Measurements from ENCODE around the gene ZBTB20.

Gene ZBTB20

GRCh38 chr3:114567771-114568170 is 579.3 kb downstream of the ZBTB20 start:
- DNase-seq (ENCODE audit: low read depth, low spot score), result no peak
- ChIA-PET POLR2A (no interaction called here), CTCF (interaction anchor here (1.9 kb wide), 1 partner anchor 41 kb away, joined by 5 read pairs; no protein-coding TSS in a partner anchor)

GRCh38 chr3:114566767-114567166 is 580.3 kb downstream of the ZBTB20 start:
- no peak overlapping the region for H3K4me3 ChIP-seq (ENCODE audit: low read depth, low read length)
- no peak for TF ChIP-seq CTCF (IDR thresholded peaks at IDR 0.05; ENCODE audit: insufficient read depth, low read length, missing control alignments)
- no peak for DNase-seq (ENCODE audit: low read depth, low spot score)
- POLR2A ChIA-PET, result no interaction called here
- CTCF ChIA-PET, result interaction anchor here (1.9 kb wide), 1 partner anchor 40 kb away, joined by 5 read pairs; no protein-coding TSS in a partner anchor

More at GRCh38 chr3:114567771-114568170, 579.3 kb downstream of the ZBTB20 start:
- no peak overlapping the region for H3K4me3 ChIP-seq (ENCODE audit: low read depth, low read length)
- TF ChIP-seq CTCF (IDR thresholded peaks at IDR 0.05; ENCODE audit: insufficient read depth, low read length, missing control alignments), result no peak

GRCh38 chr3:114566162-114566755 is 580.8 kb downstream of the ZBTB20 start:
- ChIA-PET POLR2A (no interaction called here), CTCF (interaction anchor here (0.7 kb wide), 1 partner anchor 183 kb away, joined by 3 read pairs; no protein-coding TSS in a partner anchor)
- no peak for DNase-seq (ENCODE audit: low read depth, low spot score)
- no peak for TF ChIP-seq CTCF (IDR thresholded peaks at IDR 0.05; ENCODE audit: insufficient read depth, low read length, missing control alignments)
- no peak overlapping the region for H3K4me3 ChIP-seq (ENCODE audit: low read depth, low read length)

GRCh38 chr3:114565216-114565615 is 581.9 kb downstream of the ZBTB20 start:
- no peak for DNase-seq (ENCODE audit: low read depth, low spot score)
- no peak for TF ChIP-seq CTCF (IDR thresholded peaks at IDR 0.05; ENCODE audit: insufficient read depth, low read length, missing control alignments)
- POLR2A ChIA-PET, result no interaction called here
- H3K4me3 ChIP-seq (ENCODE audit: low read depth, low read length), result no peak overlapping the region
- CTCF ChIA-PET, result no interaction called here

- no peak overlapping the region for H3K4me3 ChIP-seq (ENCODE audit: low read depth, low read length)
- ChIA-PET POLR2A (no interaction called here), CTCF (no interaction called here)
- no peak for TF ChIP-seq CTCF (IDR thresholded peaks at IDR 0.05; ENCODE audit: insufficient read depth, low read length, missing control alignments)
- DNase-seq (ENCODE audit: low read depth, low spot score), result no peak
Measured at GRCh38 chr3:114563720-114564119, 583.4 kb downstream of the ZBTB20 start.

GRCh38 chr3:114562557-114562956 is 584.5 kb downstream of the ZBTB20 start:
- H3K4me3 ChIP-seq (ENCODE audit: low read depth, low read length), result no peak overlapping the region
- TF ChIP-seq CTCF (IDR thresholded peaks at IDR 0.05; ENCODE audit: insufficient read depth, low read length, missing control alignments), result no peak
- ChIA-PET CTCF (no interaction called here), POLR2A (no interaction called here)
- no peak for DNase-seq (ENCODE audit: low read depth, low spot score)

All from AG04449 (cell line).